Activated B cell treated with CpG ODN at 0.5 μM for 24 hours (primary cell): ENCODE measurements around the gene ZFHX3. TPM values are rescaled to one million over a fixed set of nuclear protein-coding genes. Genes with fewer than 3 reads are reported as not detected.

Experiments used
- ATAC-seq: fragments of 200-7000 bp; cut with Tn5 transposase; one replicate; pipeline ENCODE4 v1.10.0; 2021; ENCODE audit warnings: low read depth, mild to moderate bottlenecking, moderate library complexity
- CTCF ChIA-PET: fragments of 350-600 bp; sonication (Branson Sonifier 250); formaldehyde crosslinking; loops from one replicate; lab custom pipeline; 2021; ENCODE audit warnings: antibody characterized with exemption; lab: Charles Lee
- POLR2A ChIA-PET: fragments of 350-600 bp; sonication (Branson Sonifier 250); formaldehyde crosslinking; loops from one replicate; lab custom pipeline; 2021; ENCODE audit warnings: antibody characterized with exemption; lab: Charles Lee
- DNase-seq: peaks from one replicate; pipeline ENCODE4 v3.0.0; 2022
- H3K27ac Mint-ChIP-seq: one replicate; pipeline ENCODE4 v1.8.0; 2020; ENCODE audit warnings: mixed read lengths
- H3K27me3 Mint-ChIP-seq: one replicate; pipeline ENCODE4 v1.8.0; 2021; ENCODE audit warnings: mixed read lengths
- H3K36me3 Mint-ChIP-seq: one replicate; pipeline ENCODE4 v1.8.0; 2021; ENCODE audit warnings: low read depth, mixed read lengths
- H3K4me1 Mint-ChIP-seq: one replicate; pipeline ENCODE4 v1.8.0; 2021; ENCODE audit warnings: mixed read lengths
- H3K4me3 Mint-ChIP-seq: one replicate; pipeline ENCODE4 v1.8.0; 2020; ENCODE audit warnings: mild to moderate bottlenecking, mixed read lengths
- H3K9me3 Mint-ChIP-seq: one replicate; pipeline ENCODE4 v1.8.0; 2020; ENCODE audit warnings: mixed read lengths
- intact Hi-C: fragments of 100-400 bp; cut with micrococcal nuclease; formaldehyde crosslinking; loops from one replicate; pipeline ENCODE4 v1.15.1; 2024
- total RNA-seq: library from RNA; stranded (reverse); gene quantifications from 2 replicates; pipeline ENCODE4 v1.2.3, GENCODE V29; 2022
- TF ChIP-seq, protein P1 (sequence below): fragments of 200-600 bp; IDR thresholded peaks from one replicate; pipeline ENCODE4 v1.8.0; 2022; ENCODE audit warnings: antibody characterized with exemption, mild to moderate bottlenecking

ZFHX3 gene
- total RNA-seq, 1 donor from 2014 or later: 9.2 TPM

DNA sequence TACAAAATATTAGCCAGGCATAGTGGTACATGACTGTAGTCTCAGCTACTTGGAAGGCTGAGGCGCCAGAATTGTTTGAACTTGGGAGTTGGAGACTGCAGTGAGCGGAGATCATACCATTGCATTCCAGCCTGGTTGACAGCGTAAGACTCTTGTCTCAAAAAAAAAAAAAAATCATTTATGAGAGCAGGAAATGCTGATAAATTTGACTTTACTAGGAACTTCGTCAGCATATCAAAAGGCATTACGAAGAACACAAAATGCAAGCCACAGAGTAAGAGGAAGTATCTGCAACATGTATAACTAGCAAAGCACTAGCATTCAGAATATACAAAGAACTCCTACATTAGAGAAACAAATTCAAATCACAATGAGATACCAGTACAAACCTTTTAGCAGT is 279.3 kb downstream of the ZFHX3 start:
- no peak for ATAC-seq
- POLR2A ChIA-PET: no interaction called here
- Mint-ChIP-seq H3K27ac (no peak overlapping the region), H3K4me1 (no peaks in the 10 kb centered on the region), H3K27me3 (no peaks in the 10 kb centered on the region), H3K36me3 (peaks cover 3% of the 10 kb centered on the region), H3K9me3 (peaks cover 9% of the 10 kb centered on the region), H3K4me3 (no peak overlapping the region)
- CTCF ChIA-PET: no interaction called here
- intact Hi-C loops: no loop called here
- DNase-seq: no peak
- TF ChIP-seq, protein P1, sequence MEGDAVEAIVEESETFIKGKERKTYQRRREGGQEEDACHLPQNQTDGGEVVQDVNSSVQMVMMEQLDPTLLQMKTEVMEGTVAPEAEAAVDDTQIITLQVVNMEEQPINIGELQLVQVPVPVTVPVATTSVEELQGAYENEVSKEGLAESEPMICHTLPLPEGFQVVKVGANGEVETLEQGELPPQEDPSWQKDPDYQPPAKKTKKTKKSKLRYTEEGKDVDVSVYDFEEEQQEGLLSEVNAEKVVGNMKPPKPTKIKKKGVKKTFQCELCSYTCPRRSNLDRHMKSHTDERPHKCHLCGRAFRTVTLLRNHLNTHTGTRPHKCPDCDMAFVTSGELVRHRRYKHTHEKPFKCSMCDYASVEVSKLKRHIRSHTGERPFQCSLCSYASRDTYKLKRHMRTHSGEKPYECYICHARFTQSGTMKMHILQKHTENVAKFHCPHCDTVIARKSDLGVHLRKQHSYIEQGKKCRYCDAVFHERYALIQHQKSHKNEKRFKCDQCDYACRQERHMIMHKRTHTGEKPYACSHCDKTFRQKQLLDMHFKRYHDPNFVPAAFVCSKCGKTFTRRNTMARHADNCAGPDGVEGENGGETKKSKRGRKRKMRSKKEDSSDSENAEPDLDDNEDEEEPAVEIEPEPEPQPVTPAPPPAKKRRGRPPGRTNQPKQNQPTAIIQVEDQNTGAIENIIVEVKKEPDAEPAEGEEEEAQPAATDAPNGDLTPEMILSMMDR: no peak

DNA sequence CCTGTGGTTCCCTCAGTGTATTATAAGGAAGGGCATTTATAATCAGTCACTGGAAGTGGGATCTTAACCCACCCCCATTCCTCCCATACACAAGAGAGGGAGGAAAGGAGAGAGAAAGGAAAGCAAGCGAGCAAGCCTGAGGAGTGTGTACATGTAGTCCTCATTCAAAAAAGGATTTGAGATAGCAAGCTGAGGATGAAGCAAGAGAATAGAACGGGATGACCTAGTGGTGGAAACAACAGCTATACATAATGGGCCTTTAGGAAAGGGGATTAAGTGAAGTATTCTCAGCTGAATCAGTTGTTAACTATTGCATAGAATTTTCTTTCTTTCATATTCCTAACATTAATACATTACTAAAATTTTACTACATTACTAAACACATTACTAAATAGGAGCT is 281.4 kb downstream of the ZFHX3 start:
- intact Hi-C loops: no loop called here
- peaks cover 3% of the 10 kb centered on the region for H3K36me3 Mint-ChIP-seq
- TF ChIP-seq, protein P1: no peak
- DNase-seq: no peak
- no peak for ATAC-seq
- H3K27ac Mint-ChIP-seq: no peak overlapping the region
- CTCF ChIA-PET: no interaction called here
- POLR2A ChIA-PET: no interaction called here
- no peaks in the 10 kb centered on the region for H3K4me1 Mint-ChIP-seq
- no peaks in the 10 kb centered on the region for H3K27me3 Mint-ChIP-seq
- no peak overlapping the region for H3K4me3 Mint-ChIP-seq
- H3K9me3 Mint-ChIP-seq: peaks cover 5% of the 10 kb centered on the region

DNA sequence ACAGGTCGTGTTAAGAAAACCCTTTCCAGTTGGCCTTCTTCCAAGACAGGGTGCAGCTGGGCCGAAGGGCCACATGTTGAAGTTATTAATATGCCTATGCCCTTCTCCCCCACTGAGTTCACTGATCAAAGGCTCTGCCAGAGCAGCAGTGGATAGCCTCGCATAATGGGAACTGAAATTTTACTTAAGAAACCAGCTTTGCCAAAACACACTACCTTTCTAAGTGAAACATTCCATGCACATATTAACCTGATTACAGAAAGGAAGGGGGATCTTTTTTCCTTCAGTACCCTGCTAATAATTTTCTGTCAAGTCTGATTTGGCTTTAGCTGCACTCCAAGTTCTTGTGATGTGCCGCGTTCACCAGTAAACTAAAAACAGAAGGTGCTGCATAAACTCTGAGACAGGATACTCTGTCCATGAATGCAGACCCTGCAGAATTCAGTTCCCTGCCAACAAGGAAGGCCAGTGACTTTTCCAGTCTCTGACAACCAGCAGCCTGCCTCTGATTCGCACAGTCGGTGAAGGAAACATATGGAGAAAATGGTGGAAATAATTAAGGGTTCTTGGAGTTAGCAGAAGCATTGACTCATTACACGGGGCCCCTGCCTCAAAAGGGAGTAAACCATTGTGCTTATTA is 283.8 kb downstream of the ZFHX3 start:
- ChIA-PET POLR2A (no interaction called here), CTCF (no interaction called here)
- no peaks in the 10 kb centered on the region for H3K4me1 Mint-ChIP-seq
- ATAC-seq: no peak
- H3K4me3 Mint-ChIP-seq: no peak overlapping the region
- TF ChIP-seq, protein P1: no peak
- no peak for DNase-seq
- no peaks in the 10 kb centered on the region for H3K9me3 Mint-ChIP-seq
- H3K27ac Mint-ChIP-seq: no peak overlapping the region
- intact Hi-C loops: no loop called here
- H3K27me3 Mint-ChIP-seq: no peaks in the 10 kb centered on the region
- H3K36me3 Mint-ChIP-seq: no peaks in the 10 kb centered on the region

DNA sequence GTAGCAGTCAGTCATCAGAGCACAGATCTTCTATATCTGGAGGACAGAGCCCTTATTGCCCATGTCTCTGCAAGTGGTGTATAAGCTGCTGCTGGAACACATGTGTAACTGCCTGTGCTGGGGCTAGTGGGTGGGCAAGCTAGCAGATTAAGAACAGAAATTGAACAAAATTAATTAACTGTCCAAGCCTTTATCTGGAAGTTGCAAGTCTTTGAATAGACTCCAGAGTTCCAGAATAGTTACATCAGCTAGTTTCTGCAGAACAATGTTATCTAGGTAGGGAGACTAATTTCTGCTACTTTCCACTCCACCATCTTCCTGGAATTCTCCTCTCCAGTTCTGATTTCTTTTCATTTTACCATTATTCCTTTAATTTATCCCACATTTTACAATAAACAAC is 287.3 kb downstream of the ZFHX3 start:
- TF ChIP-seq, protein P1: no peak
- ATAC-seq (no peak), DNase-seq (no peak)
- Mint-ChIP-seq H3K9me3 (peaks cover 6% of the 10 kb centered on the region), H3K27me3 (no peaks in the 10 kb centered on the region), H3K36me3 (peaks cover 5% of the 10 kb centered on the region), H3K27ac (no peak overlapping the region), H3K4me3 (no peak overlapping the region), H3K4me1 (no peaks in the 10 kb centered on the region)
- ChIA-PET CTCF (no interaction called here), POLR2A (no interaction called here)
- intact Hi-C loops: no loop called here

DNA sequence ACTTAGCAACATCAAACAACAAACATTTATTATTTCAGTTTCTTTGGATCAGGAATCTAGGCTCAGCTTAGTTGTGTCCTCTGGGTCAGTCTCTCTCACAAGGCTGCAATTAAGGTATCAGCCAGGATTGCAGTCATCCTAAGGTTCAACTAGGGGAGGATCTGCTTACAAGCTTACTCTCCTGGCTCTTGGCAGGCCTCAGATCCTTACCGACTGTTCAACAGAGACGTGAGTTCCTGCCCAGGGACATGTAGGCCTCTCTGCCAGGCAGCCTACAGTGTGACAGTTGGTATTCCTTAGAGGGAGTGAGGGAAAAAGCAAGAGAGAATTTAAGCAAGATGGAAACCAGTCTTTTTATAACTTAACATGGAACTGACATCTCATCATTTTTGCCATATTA is 294.0 kb downstream of the ZFHX3 start:
- peaks cover 5% of the 10 kb centered on the region for H3K36me3 Mint-ChIP-seq
- H3K9me3 Mint-ChIP-seq: peaks cover 6% of the 10 kb centered on the region
- H3K27me3 Mint-ChIP-seq: no peaks in the 10 kb centered on the region
- no peak overlapping the region for H3K27ac Mint-ChIP-seq
- CTCF ChIA-PET: no interaction called here
- H3K4me3 Mint-ChIP-seq: no peak overlapping the region
- ATAC-seq (no peak), DNase-seq (no peak)
- TF ChIP-seq, protein P1: no peak
- POLR2A ChIA-PET: no interaction called here
- no peaks in the 10 kb centered on the region for H3K4me1 Mint-ChIP-seq
- intact Hi-C loops: no loop called here
